Trophoblast cell (in vitro differentiated cells and primary cell): ENCODE data around the gene SNRPB.
A peak's percentile ranks its signal among the peaks of the same experiment; 100 is the strongest.

Source experiments
- DNase-seq, 2 donors: peaks; one replicate each; pipeline ENCODE4 v3.0.0-alpha.2; 2016
- H2AFZ ChIP-seq: 2 replicates; pipeline ENCODE4 v1.6.1; 2013; ENCODE audit warnings: low read length, moderate library complexity, mild to moderate bottlenecking; ENCODE audit not compliant: insufficient read depth, poor library complexity
- H2AK5ac ChIP-seq: 2 replicates; pipeline ENCODE4 v1.6.1; 2013; ENCODE audit warnings: mild to moderate bottlenecking, low read length
- H2BK120ac ChIP-seq: 2 replicates; pipeline ENCODE4 v1.6.1; 2013; ENCODE audit warnings: low read length, mild to moderate bottlenecking, moderate library complexity; ENCODE audit not compliant: insufficient read depth, poor library complexity
- H2BK12ac ChIP-seq: 2 replicates; pipeline ENCODE4 v1.6.1; 2013; ENCODE audit warnings: mild to moderate bottlenecking, low read length, moderate library complexity
- H2BK5ac ChIP-seq: 2 replicates; pipeline ENCODE4 v1.6.1; 2013; ENCODE audit warnings: low read length, low read depth, moderate library complexity, mild to moderate bottlenecking; ENCODE audit not compliant: poor library complexity
- H3K14ac ChIP-seq: 2 replicates; pipeline ENCODE4 v1.6.1; 2013; ENCODE audit warnings: mild to moderate bottlenecking, low read length
- H3K18ac ChIP-seq: 2 replicates; pipeline ENCODE4 v1.6.1; 2013; ENCODE audit warnings: mild to moderate bottlenecking, low read length
- H3K23ac ChIP-seq: 2 replicates; pipeline ENCODE4 v1.6.1; 2013; ENCODE audit warnings: low read length
- H3K27ac ChIP-seq: 2 replicates; pipeline ENCODE4 v1.5.1; 2013; ENCODE audit warnings: low read depth, mild to moderate bottlenecking, inconsistent platforms, low read length, moderate library complexity
- H3K27me3 ChIP-seq: 2 replicates; pipeline ENCODE4 v1.6.1; 2013; ENCODE audit warnings: inconsistent platforms, mild to moderate bottlenecking, low read length, moderate library complexity; ENCODE audit not compliant: insufficient read depth
- H3K36me3 ChIP-seq, 2 experiments: 1 replicate in 1 of 2; 2 replicates in 1 of 2; pipeline ENCODE4 v1.6.1; 2013; ENCODE audit warnings: low read length in 2 of 2, mild to moderate bottlenecking in 2 of 2, moderate library complexity in 1 of 2; ENCODE audit not compliant: insufficient read depth in 2 of 2, control insufficient read depth in 1 of 2
- H3K4ac ChIP-seq: 2 replicates; pipeline ENCODE4 v1.6.1; 2013; ENCODE audit warnings: low read depth, mild to moderate bottlenecking, low read length, moderate library complexity
- H3K4me1 ChIP-seq, 2 experiments: 1 replicate in 1 of 2; 2 replicates in 1 of 2; pipeline ENCODE4 v1.6.1; 2013; ENCODE audit warnings: low read length in 2 of 2, mild to moderate bottlenecking in 2 of 2, moderate library complexity in 1 of 2; ENCODE audit not compliant: insufficient read depth in 2 of 2, control insufficient read depth in 1 of 2
- H3K4me2 ChIP-seq: 2 replicates; pipeline ENCODE4 v1.6.1; 2013; ENCODE audit warnings: inconsistent platforms, mild to moderate bottlenecking, low read length, moderate library complexity
- H3K4me3 ChIP-seq: 2 replicates; pipeline ENCODE4 v1.5.1; 2013; ENCODE audit warnings: mild to moderate bottlenecking, low read depth, low read length, inconsistent platforms
- H3K79me1 ChIP-seq: one replicate; pipeline ENCODE4 v1.6.1; 2013; ENCODE audit warnings: low read length
- H3K79me2 ChIP-seq: 2 replicates; pipeline ENCODE4 v1.6.1; 2013; ENCODE audit warnings: low read length, mild to moderate bottlenecking; ENCODE audit not compliant: control insufficient read depth, insufficient read depth, poor library complexity
- H3K9ac ChIP-seq: 2 replicates; pipeline ENCODE4 v1.6.1; 2013; ENCODE audit warnings: mild to moderate bottlenecking, low read length
- H3K9me3 ChIP-seq: 2 replicates; pipeline ENCODE4 v1.6.1; 2013; ENCODE audit warnings: low read depth, mild to moderate bottlenecking, control low read depth, inconsistent platforms, low read length; ENCODE audit not compliant: insufficient read depth
- H4K12ac ChIP-seq: 2 replicates; pipeline ENCODE4 v1.6.1; 2013; ENCODE audit warnings: low read depth, mild to moderate bottlenecking, low read length, moderate library complexity
- H4K8ac ChIP-seq: 2 replicates; pipeline ENCODE4 v1.6.1; 2013; ENCODE audit warnings: low read depth, mild to moderate bottlenecking, low read length, moderate library complexity
- H4K91ac ChIP-seq: one replicate; pipeline ENCODE4 v1.6.1; 2013; ENCODE audit warnings: low read depth, mild to moderate bottlenecking, low read length, moderate library complexity
- WGBS: extraction: QIAGEN DNeasy Blood & Tissue Kit; methylation state at CpG from one replicate; pipeline ENCODE4 v1.1.7; 2013; ENCODE audit warnings: missing lambda C conversion rate; ENCODE audit not compliant: insufficient read length, insufficient coverage; ENCODE audit errors: extremely low coverage; 5-methylcytosine and 5-hydroxymethylcytosine counted together

Gene SNRPB

GRCh38 chr20:2473516-2473915, 2.9 kb upstream of the SNRPB start:
- no peak overlapping the region for H2AFZ ChIP-seq
- H3K4me3 ChIP-seq: no peak overlapping the region
- no peak overlapping the region for H3K14ac ChIP-seq
- no peak overlapping the region for H2BK12ac ChIP-seq
- no peaks in the 10 kb centered on the region for H3K27me3 ChIP-seq
- peaks cover 20% of the 10 kb centered on the region for H3K79me2 ChIP-seq
- H2BK5ac ChIP-seq: no peak overlapping the region
- H3K4me2 ChIP-seq: no peak overlapping the region
- no peak overlapping the region for H3K4ac ChIP-seq
- H4K91ac ChIP-seq: no peak overlapping the region
- no peak overlapping the region for H3K9ac ChIP-seq
- H3K23ac ChIP-seq: no peak overlapping the region
- peaks cover 0 to 5% of the 10 kb centered on the region in 2 experiments for H3K4me1 ChIP-seq
- no peak overlapping the region for H4K8ac ChIP-seq
- H3K79me1 ChIP-seq: peaks cover 9% of the 10 kb centered on the region
- no peak overlapping the region for H3K27ac ChIP-seq
- H2AK5ac ChIP-seq: no peak overlapping the region
- H4K12ac ChIP-seq: no peak overlapping the region
- H2BK120ac ChIP-seq: no peak overlapping the region
- H3K18ac ChIP-seq: no peak overlapping the region
- no peaks in the 10 kb centered on the region for H3K9me3 ChIP-seq
- no peaks in the 10 kb centered on the region for H3K36me3 ChIP-seq
- no CpG with 5 or more reads among the region's 4 CpGs for WGBS
- peak in 1 of 2 donors; percentile 4 for DNase-seq

- H2AK5ac ChIP-seq: peak overlapping the region; percentile 75
- peak overlapping the region; percentile 87 for H3K14ac ChIP-seq
- DNase-seq: peak; percentile 16 to 42
- peak overlapping the region; percentile 81 for H3K18ac ChIP-seq
- H3K4ac ChIP-seq: peak overlapping the region; percentile 85
- no peak overlapping the region for H2BK12ac ChIP-seq
- H4K12ac ChIP-seq: peak overlapping the region; percentile 90
- peak overlapping the region; percentile 77 for H2BK5ac ChIP-seq
- H3K4me1 ChIP-seq: peaks cover 0 to 5% of the 10 kb centered on the region in 2 experiments
- H3K36me3 ChIP-seq: peaks cover 16 to 21% of the 10 kb centered on the region in 2 experiments
- peak overlapping the region; percentile 65 for H2BK120ac ChIP-seq
- H2AFZ ChIP-seq: peak overlapping the region; percentile 74
- peak overlapping the region; percentile 88 for H3K4me2 ChIP-seq
- H3K27me3 ChIP-seq: no peaks in the 10 kb centered on the region
- no peak overlapping the region for H3K23ac ChIP-seq
- H3K9me3 ChIP-seq: no peaks in the 10 kb centered on the region
- H3K79me1 ChIP-seq: peaks cover 9% of the 10 kb centered on the region
- peaks cover 24% of the 10 kb centered on the region for H3K79me2 ChIP-seq
- peak overlapping the region; percentile 98 for H3K9ac ChIP-seq
- H4K8ac ChIP-seq: peak overlapping the region; percentile 96
- H4K91ac ChIP-seq: peak overlapping the region; percentile 94
- WGBS: no CpG with 5 or more reads among the region's 19 CpGs
- H3K27ac ChIP-seq: peak overlapping the region; percentile 87
- H3K4me3 ChIP-seq: peak overlapping the region; percentile 95
Measured at GRCh38 chr20:2469991-2470422, 582 bp downstream of the SNRPB start.

- H4K8ac ChIP-seq: no peak overlapping the region
- no peak overlapping the region for H2BK12ac ChIP-seq
- peaks cover 24% of the 10 kb centered on the region for H3K79me2 ChIP-seq
- peak overlapping the region; percentile 45 for H3K4me2 ChIP-seq
- H3K18ac ChIP-seq: no peak overlapping the region
- peaks cover 0 to 5% of the 10 kb centered on the region in 2 experiments for H3K4me1 ChIP-seq
- no peak for DNase-seq
- H2BK120ac ChIP-seq: no peak overlapping the region
- no peak overlapping the region for H3K14ac ChIP-seq
- no peak overlapping the region for H3K27ac ChIP-seq
- H2AK5ac ChIP-seq: no peak overlapping the region
- H3K79me1 ChIP-seq: peaks cover 9% of the 10 kb centered on the region
- H3K36me3 ChIP-seq: peaks cover 21 to 31% of the 10 kb centered on the region in 2 experiments
- H4K91ac ChIP-seq: no peak overlapping the region
- no peak overlapping the region for H2AFZ ChIP-seq
- WGBS: no CpG with 5 or more reads among the region's 11 CpGs
- peak overlapping the region; percentile 12 for H3K9ac ChIP-seq
- H3K4me3 ChIP-seq: no peak overlapping the region
- H4K12ac ChIP-seq: no peak overlapping the region
- H3K4ac ChIP-seq: peak overlapping the region; percentile 82
- no peaks in the 10 kb centered on the region for H3K27me3 ChIP-seq
- no peak overlapping the region for H2BK5ac ChIP-seq
- peak overlapping the region; percentile 58 for H3K23ac ChIP-seq
- H3K9me3 ChIP-seq: no peaks in the 10 kb centered on the region
Measured at GRCh38 chr20:2468581-2469407, 1.8 kb downstream of the SNRPB start.

- H3K18ac ChIP-seq: no peak overlapping the region
- H2BK5ac ChIP-seq: no peak overlapping the region
- peaks cover 9% of the 10 kb centered on the region for H3K79me1 ChIP-seq
- peaks cover 31 to 45% of the 10 kb centered on the region in 2 experiments for H3K36me3 ChIP-seq
- no peak overlapping the region for H3K14ac ChIP-seq
- peak overlapping the region; percentile 91 for H3K4ac ChIP-seq
- no peak overlapping the region for H2AK5ac ChIP-seq
- H4K8ac ChIP-seq: no peak overlapping the region
- no peak overlapping the region for H4K12ac ChIP-seq
- peaks cover 0 to 5% of the 10 kb centered on the region in 2 experiments for H3K4me1 ChIP-seq
- H3K4me3 ChIP-seq: no peak overlapping the region
- H3K9me3 ChIP-seq: no peaks in the 10 kb centered on the region
- H3K27me3 ChIP-seq: no peaks in the 10 kb centered on the region
- WGBS: no CpG with 5 or more reads among the region's 5 CpGs
- H3K4me2 ChIP-seq: no peak overlapping the region
- no peak overlapping the region for H2AFZ ChIP-seq
- H3K9ac ChIP-seq: no peak overlapping the region
- H4K91ac ChIP-seq: no peak overlapping the region
- H3K79me2 ChIP-seq: peaks cover 24% of the 10 kb centered on the region
- H3K23ac ChIP-seq: no peak overlapping the region
- no peak overlapping the region for H2BK120ac ChIP-seq
- DNase-seq: no peak
- H2BK12ac ChIP-seq: no peak overlapping the region
- H3K27ac ChIP-seq: no peak overlapping the region
Measured at GRCh38 chr20:2467412-2467811, 3.2 kb downstream of the SNRPB start.
